Upper lobe of right lung (tissue), 1 donor: ENCODE results near the gene SLC35F4. TPM values are rescaled to one million over a fixed set of nuclear protein-coding genes. Genes with fewer than 3 reads are reported as not detected.
"Not testable (repeated sequence)": the region's sequence is repeated elsewhere in the genome, so short reads cannot be mapped to it uniquely, and the experiment has no call there.

Experiments
- ATAC-seq: fragments of 200-7000 bp; cut with Tn5 transposase; one replicate; pipeline ENCODE4 v1.9.1; 2020; ENCODE audit warnings: mild to moderate bottlenecking, moderate library complexity
- DNase-seq: peaks from one replicate; pipeline ENCODE4 v3.0.0-alpha.2; 2020
- H3K27ac ChIP-seq: fragments of 200-600 bp; one replicate; pipeline ENCODE4 v1.8.0; 2022
- H3K27me3 ChIP-seq: fragments of 200-600 bp; one replicate; pipeline ENCODE4 v1.8.0; 2022; ENCODE audit warnings: mild to moderate bottlenecking
- H3K36me3 ChIP-seq: fragments of 200-600 bp; one replicate; pipeline ENCODE4 v1.8.0; 2022
- H3K4me1 ChIP-seq: fragments of 200-600 bp; one replicate; pipeline ENCODE4 v1.8.0; 2022
- H3K4me3 ChIP-seq: fragments of 200-600 bp; one replicate; pipeline ENCODE4 v1.8.0; 2022; ENCODE audit warnings: mild to moderate bottlenecking
- H3K9me3 ChIP-seq: fragments of 200-600 bp; one replicate; pipeline ENCODE4 v1.8.0; 2022
- intact Hi-C: fragments of 100-400 bp; cut with DNase I; formaldehyde crosslinking; loops from one replicate; pipeline ENCODE4 v1.11.0; 2022
- total RNA-seq: library from RNA; stranded (reverse); fragmentation: NEBNext Ultra II Directional; extraction: Animal tissue kit (Norgen Biotek cat#: 25700); gene quantifications from one replicate; pipeline ENCODE4 v1.2.1, GENCODE V29; 2021
- TF ChIP-seq, protein P1 (sequence below): fragments of 200-600 bp; IDR thresholded peaks from one replicate; pipeline ENCODE4 v1.8.0; 2022; ENCODE audit warnings: antibody characterized with exemption
- donor health status: DM: no; HTN: yes; CAD: no; lungs with severe emphysema.

Gene SLC35F4
- total RNA-seq, 1 donor from 2014 or later = not detected

DNA sequence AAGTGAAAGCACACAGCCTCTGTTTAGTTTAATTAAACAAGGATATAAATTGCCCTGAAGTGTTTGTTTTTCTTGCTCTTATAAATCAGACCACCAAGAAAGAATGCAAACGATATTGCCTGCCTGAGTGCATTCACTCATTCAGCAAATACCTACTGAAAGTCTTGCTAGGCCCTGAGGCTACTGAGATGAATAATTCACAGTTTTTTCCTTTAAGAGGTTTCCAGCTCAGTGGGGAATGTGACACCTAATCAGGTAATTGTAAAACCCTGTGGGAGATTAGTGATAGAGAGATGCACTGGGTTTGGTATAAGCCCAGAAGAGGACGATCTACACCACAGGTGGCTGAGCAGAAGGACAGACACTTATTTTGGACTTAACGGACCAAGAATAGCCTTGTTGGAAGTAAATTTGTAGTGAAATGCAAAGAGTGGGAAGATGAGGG, 151.4 kb downstream of the SLC35F4 start:
- H3K4me1 ChIP-seq = no peaks in the 10 kb centered on the region
- intact Hi-C loops = no loop called here
- TF ChIP-seq, protein P1, sequence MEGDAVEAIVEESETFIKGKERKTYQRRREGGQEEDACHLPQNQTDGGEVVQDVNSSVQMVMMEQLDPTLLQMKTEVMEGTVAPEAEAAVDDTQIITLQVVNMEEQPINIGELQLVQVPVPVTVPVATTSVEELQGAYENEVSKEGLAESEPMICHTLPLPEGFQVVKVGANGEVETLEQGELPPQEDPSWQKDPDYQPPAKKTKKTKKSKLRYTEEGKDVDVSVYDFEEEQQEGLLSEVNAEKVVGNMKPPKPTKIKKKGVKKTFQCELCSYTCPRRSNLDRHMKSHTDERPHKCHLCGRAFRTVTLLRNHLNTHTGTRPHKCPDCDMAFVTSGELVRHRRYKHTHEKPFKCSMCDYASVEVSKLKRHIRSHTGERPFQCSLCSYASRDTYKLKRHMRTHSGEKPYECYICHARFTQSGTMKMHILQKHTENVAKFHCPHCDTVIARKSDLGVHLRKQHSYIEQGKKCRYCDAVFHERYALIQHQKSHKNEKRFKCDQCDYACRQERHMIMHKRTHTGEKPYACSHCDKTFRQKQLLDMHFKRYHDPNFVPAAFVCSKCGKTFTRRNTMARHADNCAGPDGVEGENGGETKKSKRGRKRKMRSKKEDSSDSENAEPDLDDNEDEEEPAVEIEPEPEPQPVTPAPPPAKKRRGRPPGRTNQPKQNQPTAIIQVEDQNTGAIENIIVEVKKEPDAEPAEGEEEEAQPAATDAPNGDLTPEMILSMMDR = no peak
- DNase-seq = no peak
- H3K36me3 ChIP-seq = no peaks in the 10 kb centered on the region
- no peak overlapping the region for H3K27ac ChIP-seq
- ATAC-seq = no peak
- H3K9me3 ChIP-seq = no peaks in the 10 kb centered on the region
- no peaks in the 10 kb centered on the region for H3K27me3 ChIP-seq
- H3K4me3 ChIP-seq = no peak overlapping the region

DNA sequence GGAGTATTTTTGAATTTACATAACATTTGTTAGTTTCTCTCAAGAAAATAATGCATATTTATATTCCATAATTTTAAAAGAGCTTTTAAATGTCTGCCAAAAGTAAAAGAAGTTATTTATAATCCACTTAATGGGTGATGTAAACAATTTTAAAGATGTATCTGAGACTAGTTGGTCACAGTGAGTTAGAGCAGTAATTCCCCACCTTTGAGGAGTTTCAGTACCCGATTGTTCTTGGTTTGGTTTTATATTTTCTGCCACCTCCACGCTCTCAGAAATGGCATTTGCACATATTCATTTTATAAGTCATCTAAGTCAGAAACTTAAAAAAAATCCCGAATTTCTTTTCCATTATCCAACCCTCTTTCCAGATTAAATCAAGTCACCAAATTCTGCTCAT, 153.2 kb downstream of the SLC35F4 start:
- TF ChIP-seq, protein P1 = no peak
- H3K36me3 ChIP-seq = no peaks in the 10 kb centered on the region
- no peaks in the 10 kb centered on the region for H3K4me1 ChIP-seq
- no peak for DNase-seq
- H3K4me3 ChIP-seq = no peak overlapping the region
- H3K9me3 ChIP-seq = no peaks in the 10 kb centered on the region
- H3K27me3 ChIP-seq = no peaks in the 10 kb centered on the region
- no peak for ATAC-seq
- no peak overlapping the region for H3K27ac ChIP-seq
- intact Hi-C loops = no loop called here

DNA sequence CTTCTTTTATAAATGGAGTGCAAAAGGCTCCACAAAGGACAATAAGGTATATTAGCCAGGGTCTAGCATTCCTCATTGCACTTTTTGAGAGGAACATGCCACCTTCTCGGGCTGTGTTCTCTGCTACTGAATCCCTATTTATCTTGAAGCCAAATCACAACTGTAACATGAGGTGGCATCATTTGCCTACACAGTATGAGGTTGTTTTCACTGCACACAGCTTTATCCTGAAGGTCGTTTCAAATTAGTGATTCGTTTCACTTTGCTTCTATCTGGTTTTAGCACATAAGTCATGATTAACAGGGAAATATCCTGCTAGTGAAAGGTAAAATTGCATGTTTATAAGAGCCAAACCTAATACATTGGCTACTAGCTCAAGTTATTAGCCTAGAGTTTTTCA, 153.8 kb downstream of the SLC35F4 start:
- ATAC-seq (no peak), DNase-seq (no peak)
- H3K4me3 ChIP-seq = no peak overlapping the region
- H3K27me3 ChIP-seq = no peaks in the 10 kb centered on the region
- H3K4me1 ChIP-seq = no peaks in the 10 kb centered on the region
- intact Hi-C loops = no loop called here
- no peak overlapping the region for H3K27ac ChIP-seq
- TF ChIP-seq, protein P1 = no peak
- H3K36me3 ChIP-seq = no peaks in the 10 kb centered on the region
- no peaks in the 10 kb centered on the region for H3K9me3 ChIP-seq

DNA sequence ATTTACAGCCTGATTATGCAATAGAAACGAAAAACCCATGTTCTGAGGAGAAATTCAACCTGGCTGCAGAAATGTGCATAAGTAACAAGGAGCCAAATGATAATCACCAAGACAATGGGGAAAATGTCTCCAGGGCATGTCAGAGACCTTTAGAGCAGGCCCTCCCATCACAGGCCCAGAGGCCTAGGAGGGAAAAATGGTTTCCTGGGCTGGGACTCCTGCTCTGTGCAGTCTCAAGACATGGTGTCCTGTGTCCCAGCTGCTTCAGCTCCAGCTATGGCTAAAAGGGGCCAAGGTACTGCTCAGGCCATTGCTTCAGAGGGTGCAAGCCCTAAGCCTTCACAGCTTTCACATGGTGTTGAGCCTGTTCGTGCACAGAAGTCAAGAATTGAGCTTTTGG, 156.0 kb downstream of the SLC35F4 start:
- H3K4me3 ChIP-seq = no peak overlapping the region
- TF ChIP-seq, protein P1 = no peak
- H3K27ac ChIP-seq = no peak overlapping the region
- no peaks in the 10 kb centered on the region for H3K4me1 ChIP-seq
- H3K9me3 ChIP-seq = no peaks in the 10 kb centered on the region
- DNase-seq (no peak), ATAC-seq (no peak)
- H3K36me3 ChIP-seq = no peaks in the 10 kb centered on the region
- no peaks in the 10 kb centered on the region for H3K27me3 ChIP-seq
- intact Hi-C loops = no loop called here

DNA sequence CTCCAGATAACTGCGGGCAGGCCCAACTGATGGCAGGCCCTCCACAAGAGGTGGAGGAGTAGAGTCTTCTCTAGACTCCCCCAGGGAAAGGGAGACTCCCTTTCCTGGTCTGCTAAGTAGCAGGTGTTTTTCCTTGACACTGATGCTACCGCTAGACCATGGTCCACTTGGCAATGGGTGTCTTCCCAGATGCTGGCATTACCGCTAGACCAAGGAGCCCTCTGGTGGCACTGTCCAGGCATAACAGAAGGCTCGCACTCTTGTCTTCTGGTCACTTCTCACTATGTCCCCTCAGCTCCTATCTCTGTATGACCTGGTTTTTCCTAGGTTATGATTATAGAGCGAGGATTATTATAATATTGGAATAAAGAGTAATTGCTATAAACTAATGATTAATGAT, 156.8 kb downstream of the SLC35F4 start:
- H3K36me3 ChIP-seq, intact Hi-C loops, H3K27me3 ChIP-seq, H3K4me3 ChIP-seq, H3K4me1 ChIP-seq, ATAC-seq, H3K9me3 ChIP-seq, DNase-seq, H3K27ac ChIP-seq: not testable (repeated sequence)

DNA sequence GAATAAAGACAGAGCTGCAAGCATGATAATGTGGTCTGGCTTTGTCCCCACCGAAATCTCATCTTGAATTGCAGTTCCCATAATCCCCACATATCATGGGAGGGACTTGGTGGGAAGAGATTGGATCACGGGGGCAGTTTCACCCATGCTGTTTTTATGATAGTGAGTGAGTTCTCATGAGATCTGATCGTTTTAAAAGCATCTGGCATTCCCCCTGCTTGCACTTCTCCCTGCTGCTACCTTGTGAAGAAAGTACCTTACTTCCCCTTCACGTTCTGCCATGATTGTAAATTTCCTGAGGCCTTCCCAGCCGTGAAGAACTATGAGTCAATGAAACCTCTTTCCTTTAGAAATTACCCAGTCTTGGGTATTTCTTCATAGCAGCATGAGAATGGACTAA, 158.7 kb downstream of the SLC35F4 start:
- intact Hi-C loops = no loop called here

More for the DNA sequence above, 158.7 kb downstream of the SLC35F4 start:
- Histone ChIP-seq H3K4me3 (no peak overlapping the region), H3K27me3 (no peaks in the 10 kb centered on the region), H3K9me3 (no peaks in the 10 kb centered on the region), H3K4me1 (no peaks in the 10 kb centered on the region), H3K36me3 (no peaks in the 10 kb centered on the region), H3K27ac (no peak overlapping the region)
- DNase-seq (no peak), ATAC-seq (no peak)
- TF ChIP-seq, protein P1 = no peak
